DOHH2 (cell line): ENCODE data around the gene TMEM255A.

Source experiments
- H3F3A ChIP-seq: fragments of 200-600 bp; sonication (generic), shearing (Covaris generic); 2 replicates; pipeline ENCODE4 v1.6.0; 2016; ENCODE audit warnings: antibody characterized with exemption, mild to moderate bottlenecking; ENCODE audit not compliant: control insufficient read depth, insufficient read depth
- H3K27ac ChIP-seq: fragments of 200-600 bp; sonication (generic); 2 replicates; pipeline ENCODE4 v1.5.1; 2014; ENCODE audit warnings: low read depth, mild to moderate bottlenecking, low read length, moderate library complexity
- H3K27me3 ChIP-seq: fragments of 200-600 bp; sonication (generic); 2 replicates; pipeline ENCODE4 v1.6.1; 2014; ENCODE audit warnings: mild to moderate bottlenecking, low read length, mixed read lengths; ENCODE audit not compliant: control insufficient read depth
- H3K36me3 ChIP-seq: fragments of 200-600 bp; sonication (generic); 2 replicates; pipeline ENCODE4 v1.6.1; 2014; ENCODE audit warnings: mild to moderate bottlenecking, low read length, moderate library complexity, mixed read lengths; ENCODE audit not compliant: control insufficient read depth
- H3K4me1 ChIP-seq: fragments of 200-600 bp; sonication (generic); 2 replicates; pipeline ENCODE4 v1.6.1; 2014; ENCODE audit warnings: mild to moderate bottlenecking, low read length, mixed read lengths; ENCODE audit not compliant: control insufficient read depth
- H3K4me2 ChIP-seq: fragments of 200-600 bp; sonication (generic); 2 replicates; pipeline ENCODE4 v1.6.0; 2014; ENCODE audit warnings: mild to moderate bottlenecking, low read length, moderate library complexity
- H3K4me3 ChIP-seq: fragments of 200-600 bp; sonication (generic); 2 replicates; pipeline ENCODE4 v1.5.1; 2014; ENCODE audit warnings: mild to moderate bottlenecking, low read length, mixed read lengths
- H3K79me2 ChIP-seq: fragments of 200-600 bp; sonication (generic); 2 replicates; pipeline ENCODE4 v1.6.1; 2014; ENCODE audit warnings: mild to moderate bottlenecking, low read length, mixed read lengths; ENCODE audit not compliant: control insufficient read depth
- H3K9me2 ChIP-seq: fragments of 200-600 bp; sonication (generic); replicated peaks from 2 replicates; pipeline ENCODE4 v1.6.1; 2014; ENCODE audit warnings: mild to moderate bottlenecking, low read length, mixed read lengths; ENCODE audit not compliant: control insufficient read depth
- H3K9me3 ChIP-seq: fragments of 200-600 bp; sonication (generic); 2 replicates; pipeline ENCODE4 v1.6.1; 2014; ENCODE audit warnings: antibody characterized with exemption, low read length, mixed read lengths; ENCODE audit not compliant: control insufficient read depth, insufficient read depth
- H4K20me1 ChIP-seq: fragments of 200-600 bp; sonication (generic); 2 replicates; pipeline ENCODE4 v1.6.0; 2014; ENCODE audit warnings: low read depth, mild to moderate bottlenecking, antibody characterized with exemption, low read length, moderate library complexity; ENCODE audit not compliant: control insufficient read depth, insufficient read depth
- EZH2phosphoT487 ChIP-seq: fragments of 200-600 bp; sonication (generic); IDR thresholded peaks from 2 replicates; pipeline ENCODE4 v1.6.1; 2017; ENCODE audit warnings: borderline replicate concordance, mild to moderate bottlenecking, antibody characterized with exemption, low read length, moderate library complexity, mixed read lengths
- TF ChIP-seq, protein P1 (sequence below): fragments of 200-600 bp; sonication (generic); IDR thresholded peaks from one replicate; pipeline ENCODE4 v1.5.1; 2014; ENCODE audit warnings: antibody characterized with exemption, mild to moderate bottlenecking, low read depth, low read length; ENCODE audit not compliant: poor library complexity, severe bottlenecking

Gene TMEM255A

DNA sequence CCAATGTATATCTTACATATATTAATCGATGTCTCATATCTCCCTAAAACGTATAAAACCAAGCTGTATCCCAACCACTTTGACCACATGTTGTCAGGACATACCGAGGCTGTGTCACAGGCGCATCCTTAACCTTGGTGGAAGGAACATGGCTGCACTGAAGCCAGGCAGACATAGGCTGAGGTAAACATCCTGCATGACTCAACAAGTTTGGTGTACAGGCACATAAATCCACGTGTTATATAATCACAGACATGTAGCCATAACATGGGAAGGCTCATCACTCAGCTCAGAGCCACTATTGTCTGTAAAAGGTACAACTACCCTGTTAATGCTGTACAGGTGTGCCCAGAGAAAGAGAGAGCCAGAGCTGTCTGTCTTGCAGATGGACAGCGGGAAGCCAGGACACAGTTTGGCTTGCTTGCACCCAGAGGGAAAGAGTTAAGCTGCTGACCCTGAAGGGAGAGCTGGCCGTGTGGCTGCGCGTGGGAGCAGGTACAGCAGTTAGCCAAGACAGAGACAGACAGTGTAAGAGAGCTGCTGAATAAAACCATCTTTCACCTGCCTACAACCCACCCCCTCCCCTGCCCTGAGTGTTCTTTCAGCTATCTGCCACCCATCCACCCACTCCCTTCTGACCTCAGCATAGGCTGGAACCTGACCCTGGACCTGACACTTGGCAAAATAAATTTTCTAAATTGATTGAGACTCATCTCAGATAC lies 82.9 kb downstream of the TMEM255A start:
- no peaks in the 10 kb centered on the region for H4K20me1 ChIP-seq
- H3K79me2 ChIP-seq = no peaks in the 10 kb centered on the region
- H3K9me3 ChIP-seq = no peaks in the 10 kb centered on the region
- no peaks in the 10 kb centered on the region for H3K4me1 ChIP-seq
- no peaks in the 10 kb centered on the region for H3K36me3 ChIP-seq
- H3K27ac ChIP-seq = no peak overlapping the region
- H3K4me2 ChIP-seq = no peak overlapping the region
- no peaks in the 10 kb centered on the region for H3K27me3 ChIP-seq
- H3K4me3 ChIP-seq = no peak overlapping the region
- no peaks in the 10 kb centered on the region for H3F3A ChIP-seq
- TF ChIP-seq, protein P1, sequence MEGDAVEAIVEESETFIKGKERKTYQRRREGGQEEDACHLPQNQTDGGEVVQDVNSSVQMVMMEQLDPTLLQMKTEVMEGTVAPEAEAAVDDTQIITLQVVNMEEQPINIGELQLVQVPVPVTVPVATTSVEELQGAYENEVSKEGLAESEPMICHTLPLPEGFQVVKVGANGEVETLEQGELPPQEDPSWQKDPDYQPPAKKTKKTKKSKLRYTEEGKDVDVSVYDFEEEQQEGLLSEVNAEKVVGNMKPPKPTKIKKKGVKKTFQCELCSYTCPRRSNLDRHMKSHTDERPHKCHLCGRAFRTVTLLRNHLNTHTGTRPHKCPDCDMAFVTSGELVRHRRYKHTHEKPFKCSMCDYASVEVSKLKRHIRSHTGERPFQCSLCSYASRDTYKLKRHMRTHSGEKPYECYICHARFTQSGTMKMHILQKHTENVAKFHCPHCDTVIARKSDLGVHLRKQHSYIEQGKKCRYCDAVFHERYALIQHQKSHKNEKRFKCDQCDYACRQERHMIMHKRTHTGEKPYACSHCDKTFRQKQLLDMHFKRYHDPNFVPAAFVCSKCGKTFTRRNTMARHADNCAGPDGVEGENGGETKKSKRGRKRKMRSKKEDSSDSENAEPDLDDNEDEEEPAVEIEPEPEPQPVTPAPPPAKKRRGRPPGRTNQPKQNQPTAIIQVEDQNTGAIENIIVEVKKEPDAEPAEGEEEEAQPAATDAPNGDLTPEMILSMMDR = no peak
- TF ChIP-seq EZH2phosphoT487 = no peak
- no peaks in the 10 kb centered on the region for H3K9me2 ChIP-seq

DNA sequence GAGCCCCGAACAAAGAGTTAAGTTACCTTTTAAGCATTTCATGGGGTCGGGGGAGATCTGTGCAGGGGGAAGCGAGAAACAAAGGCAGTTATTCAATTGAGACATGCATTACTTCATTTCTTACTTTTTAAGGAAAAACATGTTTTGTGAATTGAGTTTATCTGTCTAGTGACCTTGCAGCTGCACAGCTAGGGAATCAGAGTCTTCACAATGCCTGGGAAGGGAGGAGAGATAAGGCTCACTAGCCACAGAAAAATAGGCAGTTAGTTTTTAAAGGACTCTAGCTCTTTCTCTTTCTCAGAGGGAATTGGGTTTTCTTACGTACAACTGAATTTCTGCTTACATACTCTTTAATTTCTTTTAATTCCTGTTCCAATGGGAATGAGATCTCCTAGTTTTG lies 86.9 kb downstream of the TMEM255A start:
- Histone ChIP-seq H4K20me1 (no peaks in the 10 kb centered on the region), H3K36me3 (no peaks in the 10 kb centered on the region), H3K4me1 (no peaks in the 10 kb centered on the region), H3F3A (no peaks in the 10 kb centered on the region), H3K9me3 (no peaks in the 10 kb centered on the region), H3K27me3 (no peaks in the 10 kb centered on the region), H3K4me3 (no peak overlapping the region), H3K27ac (no peak overlapping the region), H3K79me2 (no peaks in the 10 kb centered on the region), H3K9me2 (no peaks in the 10 kb centered on the region), H3K4me2 (no peak overlapping the region)
- no peak for TF ChIP-seq EZH2phosphoT487
- TF ChIP-seq, protein P1 = no peak

DNA sequence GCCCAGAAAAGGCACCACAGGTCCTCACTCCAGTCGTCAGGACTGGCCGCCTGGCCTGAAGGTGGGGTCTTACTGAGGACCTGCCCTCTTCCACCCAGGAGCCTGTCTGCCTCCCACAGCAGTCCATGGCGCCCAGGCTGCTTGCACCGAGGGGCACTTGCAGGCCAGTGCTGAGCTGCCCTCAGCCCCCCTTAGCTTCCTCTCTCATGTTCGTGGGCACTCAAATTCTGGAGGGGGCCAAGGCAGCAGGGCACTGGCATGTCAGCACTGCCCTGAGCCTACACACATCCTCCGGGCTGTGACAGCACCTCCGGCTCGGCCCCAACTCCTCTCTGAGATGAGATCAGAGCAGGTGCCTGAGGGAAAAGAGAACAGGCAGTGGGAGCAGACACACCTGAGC lies 87.9 kb downstream of the TMEM255A start:
- H3K36me3 ChIP-seq = no peaks in the 10 kb centered on the region
- no peaks in the 10 kb centered on the region for H3K27me3 ChIP-seq
- no peaks in the 10 kb centered on the region for H4K20me1 ChIP-seq
- no peak overlapping the region for H3K27ac ChIP-seq
- H3F3A ChIP-seq = no peaks in the 10 kb centered on the region
- no peaks in the 10 kb centered on the region for H3K4me1 ChIP-seq
- H3K9me3 ChIP-seq = no peaks in the 10 kb centered on the region
- H3K4me2 ChIP-seq = no peak overlapping the region
- no peaks in the 10 kb centered on the region for H3K79me2 ChIP-seq
- no peak overlapping the region for H3K4me3 ChIP-seq
- TF ChIP-seq, protein P1 = no peak
- no peak for TF ChIP-seq EZH2phosphoT487
- H3K9me2 ChIP-seq = no peaks in the 10 kb centered on the region
